GM12801 (cell line): ENCODE results near the gene SETBP1.

Source experiments
- TF ChIP-seq, protein P1 (sequence below): IDR thresholded peaks from one replicate; pipeline ENCODE4 v1.5.1; 2011; ENCODE audit warnings: control low read depth; ENCODE audit not compliant: insufficient read length; ENCODE audit errors: extremely low read depth

The SETBP1 gene

GRCh38 chr18:45059695-45060094 is 379.0 kb downstream of the SETBP1 start:
- TF ChIP-seq, protein P1, sequence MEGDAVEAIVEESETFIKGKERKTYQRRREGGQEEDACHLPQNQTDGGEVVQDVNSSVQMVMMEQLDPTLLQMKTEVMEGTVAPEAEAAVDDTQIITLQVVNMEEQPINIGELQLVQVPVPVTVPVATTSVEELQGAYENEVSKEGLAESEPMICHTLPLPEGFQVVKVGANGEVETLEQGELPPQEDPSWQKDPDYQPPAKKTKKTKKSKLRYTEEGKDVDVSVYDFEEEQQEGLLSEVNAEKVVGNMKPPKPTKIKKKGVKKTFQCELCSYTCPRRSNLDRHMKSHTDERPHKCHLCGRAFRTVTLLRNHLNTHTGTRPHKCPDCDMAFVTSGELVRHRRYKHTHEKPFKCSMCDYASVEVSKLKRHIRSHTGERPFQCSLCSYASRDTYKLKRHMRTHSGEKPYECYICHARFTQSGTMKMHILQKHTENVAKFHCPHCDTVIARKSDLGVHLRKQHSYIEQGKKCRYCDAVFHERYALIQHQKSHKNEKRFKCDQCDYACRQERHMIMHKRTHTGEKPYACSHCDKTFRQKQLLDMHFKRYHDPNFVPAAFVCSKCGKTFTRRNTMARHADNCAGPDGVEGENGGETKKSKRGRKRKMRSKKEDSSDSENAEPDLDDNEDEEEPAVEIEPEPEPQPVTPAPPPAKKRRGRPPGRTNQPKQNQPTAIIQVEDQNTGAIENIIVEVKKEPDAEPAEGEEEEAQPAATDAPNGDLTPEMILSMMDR, result no peak

DNA sequence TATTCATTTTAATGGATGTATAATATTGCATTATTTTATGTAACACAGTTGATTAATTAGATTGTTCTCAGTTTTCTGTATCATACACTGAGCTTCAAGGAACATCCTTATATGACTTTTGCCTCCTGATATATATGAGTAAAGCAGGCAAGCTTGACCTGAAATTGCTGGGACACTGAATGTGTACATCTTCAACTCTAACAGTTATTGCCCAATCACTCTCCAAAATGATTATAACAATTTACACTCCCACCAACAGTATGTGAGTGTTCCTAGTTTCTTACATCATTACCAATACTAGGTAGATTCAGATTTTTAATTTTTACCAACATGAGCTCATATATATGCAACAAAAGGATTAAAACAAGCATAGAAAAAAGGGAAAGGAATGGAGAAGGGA is 379.4 kb downstream of the SETBP1 start:
- TF ChIP-seq, protein P1, result no peak

DNA sequence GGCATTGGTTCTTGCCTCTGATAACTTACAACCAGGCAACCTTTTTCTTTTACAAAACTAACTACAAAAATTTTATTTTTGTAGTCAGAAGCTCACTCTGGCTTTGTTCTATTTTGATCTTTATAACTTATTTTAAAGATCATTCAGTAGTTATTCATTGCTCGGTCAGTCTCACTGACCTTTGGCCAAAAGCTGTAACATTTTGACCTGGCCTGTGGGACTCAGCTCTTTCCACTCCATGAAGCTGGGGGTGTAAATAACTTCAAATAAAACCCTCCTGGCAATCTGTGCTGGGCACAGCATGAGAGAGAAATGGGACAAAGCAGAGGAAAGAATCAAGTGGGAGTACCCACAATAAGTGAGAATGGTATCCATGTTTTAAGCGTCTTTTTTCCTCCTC is 380.7 kb downstream of the SETBP1 start:
- TF ChIP-seq, protein P1, result no peak

DNA sequence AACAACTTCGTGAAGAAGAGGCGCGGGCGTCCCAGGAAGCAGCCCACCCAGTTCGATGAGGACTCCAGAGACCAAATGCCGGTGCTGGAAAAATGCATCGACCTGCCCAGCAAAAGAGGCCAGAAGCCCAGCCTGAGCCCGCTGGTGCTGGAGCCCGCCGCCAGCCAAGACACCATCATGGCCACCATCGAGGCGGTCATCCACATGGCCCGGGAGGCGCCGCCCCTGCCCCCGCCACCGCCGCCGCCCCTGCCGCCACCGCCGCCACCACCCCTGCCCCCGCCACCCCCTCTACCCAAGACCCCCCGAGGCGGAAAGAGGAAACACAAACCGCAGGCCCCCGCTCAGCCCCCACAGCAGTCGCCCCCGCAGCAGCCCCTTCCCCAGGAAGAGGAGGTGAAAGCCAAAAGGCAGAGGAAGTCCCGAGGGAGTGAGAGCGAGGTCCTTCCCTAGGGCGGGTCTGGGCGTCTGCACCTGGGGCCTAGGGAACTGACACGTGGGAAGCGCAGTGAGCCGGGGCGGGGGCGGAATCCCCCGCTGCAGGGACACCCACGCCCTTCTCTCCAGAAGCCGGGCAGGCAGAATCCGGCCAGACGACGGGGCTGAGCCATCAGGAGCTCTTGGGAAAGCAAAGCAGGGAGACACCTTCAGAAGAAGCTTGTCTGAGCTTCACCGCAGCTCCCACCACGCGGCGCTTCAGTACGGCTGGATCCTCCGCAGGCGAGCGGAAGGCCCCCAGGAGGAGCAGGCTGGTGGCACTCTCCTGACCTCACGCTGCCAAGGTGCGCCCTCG is 382.8 kb downstream of the SETBP1 start:
- TF ChIP-seq, protein P1, result no peak

DNA sequence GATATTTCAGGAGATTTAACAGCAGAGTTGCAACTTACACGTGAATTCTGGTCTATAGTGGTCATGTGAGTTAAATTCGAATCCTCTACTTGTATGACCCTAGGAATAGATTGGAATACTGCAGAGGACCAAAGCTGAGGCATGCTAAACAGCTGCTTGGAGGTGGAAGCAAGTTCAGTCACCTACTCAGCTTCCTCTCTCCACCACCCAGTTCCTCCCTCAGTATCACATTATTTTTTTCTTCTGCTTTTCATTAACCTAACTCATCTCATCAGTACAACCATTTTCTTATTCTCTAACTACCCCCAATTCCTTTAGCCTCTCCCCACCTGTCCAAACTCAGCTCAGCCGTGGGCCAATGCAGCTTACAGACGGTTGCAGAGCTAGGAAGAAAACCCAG is 385.5 kb downstream of the SETBP1 start:
- TF ChIP-seq, protein P1, result no peak

DNA sequence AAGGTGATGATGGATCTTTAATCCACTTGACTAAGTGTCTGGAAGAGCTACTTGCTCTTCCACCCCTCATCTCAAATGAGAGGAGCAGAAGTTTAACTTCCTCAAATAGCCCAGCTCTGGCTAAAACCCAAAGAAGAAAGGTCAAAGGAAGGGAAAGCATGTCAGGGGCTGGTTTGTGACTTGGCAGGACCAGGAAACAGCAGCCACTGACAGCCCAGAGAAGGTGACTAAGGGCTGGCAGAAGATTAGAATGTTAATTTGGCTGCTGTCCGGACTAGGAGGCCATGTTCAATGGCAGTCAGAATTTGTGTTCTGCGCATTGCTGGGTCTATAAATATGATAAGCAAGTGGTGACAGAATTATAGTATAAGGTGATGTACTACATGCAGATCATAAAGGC is 386.2 kb downstream of the SETBP1 start:
- TF ChIP-seq, protein P1, result no peak

GRCh38 chr18:45068400-45069094 is 387.9 kb downstream of the SETBP1 start:
- TF ChIP-seq, protein P1, result no peak
